Memory B cell (primary cell): ENCODE measurements around the gene KDM4B.

Experiments
- ATAC-seq: fragments of 150-1000 bp; cut with Tn5 transposase; 2 replicates; pipeline ENCODE4 v1.10.0; 2021; ENCODE audit warnings: low read depth, mild to moderate bottlenecking, moderate library complexity
- DNase-seq, 2 donors: peaks; one replicate each; pipeline ENCODE4 v3.0.0; 2022; ENCODE audit warnings: low spot score in 2 of 2
- H3K27ac Mint-ChIP-seq: one replicate; pipeline ENCODE4 v1.8.0; 2022; ENCODE audit warnings: mild to moderate bottlenecking, moderate library complexity, mixed read lengths
- H3K27me3 Mint-ChIP-seq: one replicate; pipeline ENCODE4 v1.8.0; 2022; ENCODE audit warnings: mixed read lengths
- H3K36me3 Mint-ChIP-seq: one replicate; pipeline ENCODE4 v1.8.0; 2022; ENCODE audit warnings: mild to moderate bottlenecking, mixed read lengths
- H3K4me1 Mint-ChIP-seq: one replicate; pipeline ENCODE4 v1.8.0; 2022; ENCODE audit warnings: mixed read lengths
- H3K4me3 Mint-ChIP-seq: one replicate; pipeline ENCODE4 v1.8.0; 2022; ENCODE audit warnings: mild to moderate bottlenecking, moderate library complexity, mixed read lengths
- H3K9me3 Mint-ChIP-seq: one replicate; pipeline ENCODE4 v1.8.0; 2022; ENCODE audit warnings: mixed read lengths

KDM4B gene

DNA sequence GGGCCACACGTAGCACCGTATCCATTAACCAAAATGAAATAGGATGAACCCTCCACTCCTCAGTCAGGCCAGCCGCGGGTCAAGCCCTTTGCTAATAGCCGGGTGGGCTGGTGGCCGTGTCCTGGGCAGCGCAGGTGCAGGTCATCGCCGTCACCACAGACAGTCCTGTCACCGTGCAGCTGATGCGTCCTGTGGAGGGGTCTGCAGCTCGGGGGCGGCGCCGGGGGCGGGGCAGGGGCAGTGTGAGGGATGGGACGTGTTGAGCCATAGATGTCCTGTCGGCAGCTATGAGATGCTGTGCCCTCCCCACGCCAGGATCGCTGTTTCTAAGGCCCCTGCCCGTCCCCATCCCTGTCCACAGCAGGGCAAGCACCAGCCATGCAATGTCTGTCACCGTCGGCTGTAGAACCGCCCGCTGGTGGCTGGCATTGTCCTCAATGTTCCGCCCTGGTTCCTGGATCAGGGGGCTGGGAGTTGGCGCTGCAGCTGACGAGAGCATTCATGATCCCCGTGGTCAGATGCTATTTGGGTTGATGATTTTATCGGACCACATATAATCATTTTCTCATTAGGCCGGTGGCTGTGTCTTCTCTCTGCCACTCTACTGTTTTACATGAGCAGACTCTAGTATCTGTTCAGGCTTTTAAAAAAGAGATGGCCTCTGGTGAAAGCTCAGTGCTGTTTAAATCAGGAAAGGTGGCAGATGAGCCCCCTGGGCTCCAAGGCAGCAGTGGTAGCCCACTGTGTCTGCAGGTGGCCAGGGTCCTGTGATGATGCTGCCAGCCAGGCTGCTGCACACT, 126.1 kb downstream of the KDM4B start:
- Mint-ChIP-seq H3K27ac (peak overlapping the region; percentile 40), H3K27me3 (no peaks in the 10 kb centered on the region)

GRCh38 chr19:5095568-5095850, 126.6 kb downstream of the KDM4B start:
- DNase-seq (no peak), ATAC-seq (no peak)
- Mint-ChIP-seq H3K9me3 (peaks cover 4% of the 10 kb centered on the region), H3K36me3 (peaks cover 22% of the 10 kb centered on the region), H3K27ac (no peak overlapping the region), H3K4me3 (no peak overlapping the region), H3K27me3 (no peaks in the 10 kb centered on the region), H3K4me1 (peaks cover 3% of the 10 kb centered on the region)

More for the DNA sequence above, 126.1 kb downstream of the KDM4B start:
- H3K4me1 Mint-ChIP-seq = peaks cover 3% of the 10 kb centered on the region
- H3K4me3 Mint-ChIP-seq = no peak overlapping the region
- H3K36me3 Mint-ChIP-seq = peaks cover 17% of the 10 kb centered on the region
- peaks cover under 1% of the 10 kb centered on the region for H3K9me3 Mint-ChIP-seq
- DNase-seq = no peak
- ATAC-seq = no peak

DNA sequence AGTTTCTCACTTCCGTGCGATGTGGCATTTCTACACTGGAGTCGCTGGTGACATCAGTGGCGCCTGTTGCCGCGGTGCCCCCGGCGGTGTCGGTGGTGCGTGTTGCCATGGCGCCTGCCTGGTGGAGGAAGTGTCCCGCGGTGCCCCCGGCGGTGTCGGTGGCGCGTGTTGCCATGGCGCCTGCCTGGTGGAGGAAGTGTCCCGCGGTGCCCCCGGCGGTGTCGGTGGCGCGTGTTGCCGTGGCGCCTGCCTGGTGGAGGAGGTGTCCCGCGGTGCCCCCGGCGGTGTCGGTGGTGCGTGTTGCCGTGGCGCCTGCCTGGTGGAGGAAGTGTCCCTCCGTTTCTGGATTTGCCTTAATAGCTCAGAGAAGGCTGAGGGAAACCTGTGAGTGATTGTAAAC, 127.6 kb downstream of the KDM4B start:
- ATAC-seq (no peak), DNase-seq (no peak)
- Mint-ChIP-seq H3K4me3 (no peak overlapping the region), H3K9me3 (peaks cover 6% of the 10 kb centered on the region), H3K27me3 (no peaks in the 10 kb centered on the region), H3K4me1 (peaks cover 3% of the 10 kb centered on the region), H3K36me3 (peaks cover 27% of the 10 kb centered on the region), H3K27ac (no peak overlapping the region)

GRCh38 chr19:5097331-5097930, 128.5 kb downstream of the KDM4B start:
- H3K36me3 Mint-ChIP-seq = peaks cover 27% of the 10 kb centered on the region
- no peak for ATAC-seq
- no peak overlapping the region for H3K27ac Mint-ChIP-seq
- H3K4me3 Mint-ChIP-seq = no peak overlapping the region
- no peaks in the 10 kb centered on the region for H3K27me3 Mint-ChIP-seq
- H3K9me3 Mint-ChIP-seq = peaks cover 6% of the 10 kb centered on the region
- peaks cover 3% of the 10 kb centered on the region for H3K4me1 Mint-ChIP-seq
- DNase-seq = no peak

GRCh38 chr19:5097959-5098623, 129.2 kb downstream of the KDM4B start:
- H3K4me1 Mint-ChIP-seq = peaks cover 3% of the 10 kb centered on the region
- no peak overlapping the region for H3K27ac Mint-ChIP-seq
- ATAC-seq (no peak), DNase-seq (no peak)
- peaks cover 6% of the 10 kb centered on the region for H3K9me3 Mint-ChIP-seq
- peaks cover 27% of the 10 kb centered on the region for H3K36me3 Mint-ChIP-seq
- no peak overlapping the region for H3K4me3 Mint-ChIP-seq
- H3K27me3 Mint-ChIP-seq = no peaks in the 10 kb centered on the region

GRCh38 chr19:5098646-5099045, 129.7 kb downstream of the KDM4B start:
- H3K27ac Mint-ChIP-seq = no peak overlapping the region
- peaks cover 3% of the 10 kb centered on the region for H3K4me1 Mint-ChIP-seq
- H3K4me3 Mint-ChIP-seq = no peak overlapping the region
- ATAC-seq (no peak), DNase-seq (no peak)
- H3K27me3 Mint-ChIP-seq = no peaks in the 10 kb centered on the region
- H3K9me3 Mint-ChIP-seq = peaks cover 6% of the 10 kb centered on the region
- peaks cover 27% of the 10 kb centered on the region for H3K36me3 Mint-ChIP-seq

DNA sequence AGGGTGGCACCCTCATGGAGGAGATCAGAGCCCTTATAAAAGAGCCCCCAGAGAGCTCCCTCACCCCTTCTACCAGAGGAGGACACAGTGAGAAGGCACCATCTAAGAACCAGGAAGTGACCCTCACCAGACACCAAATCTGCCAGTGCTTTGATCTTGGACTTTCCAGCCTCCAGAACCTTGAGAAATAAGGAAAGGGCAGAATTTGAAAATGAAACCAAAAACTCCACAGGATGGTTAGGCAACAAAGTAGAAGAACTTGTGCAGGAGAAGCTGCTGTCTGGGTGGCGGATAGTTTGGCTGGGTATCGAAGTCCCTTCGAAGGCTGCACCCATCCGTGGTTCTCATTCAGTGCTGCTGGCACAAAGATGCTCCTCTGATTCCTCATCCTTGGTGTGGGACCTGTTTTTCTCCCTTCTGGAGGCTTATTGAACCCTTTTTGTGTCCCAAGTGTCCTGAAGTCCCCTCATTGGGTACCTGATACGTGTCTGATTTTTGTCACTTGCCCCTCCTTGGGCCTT, 130.8 kb downstream of the KDM4B start:
- H3K27ac Mint-ChIP-seq = no peak overlapping the region
- H3K4me1 Mint-ChIP-seq = no peaks in the 10 kb centered on the region
- peaks cover 6% of the 10 kb centered on the region for H3K9me3 Mint-ChIP-seq
- no peak for DNase-seq
- H3K4me3 Mint-ChIP-seq = no peak overlapping the region
- H3K27me3 Mint-ChIP-seq = no peaks in the 10 kb centered on the region
- H3K36me3 Mint-ChIP-seq = peaks cover 25% of the 10 kb centered on the region
- ATAC-seq = no peak

GRCh38 chr19:5101871-5102270, 133.0 kb downstream of the KDM4B start:
- peaks cover 6% of the 10 kb centered on the region for H3K9me3 Mint-ChIP-seq
- no peaks in the 10 kb centered on the region for H3K27me3 Mint-ChIP-seq
- H3K36me3 Mint-ChIP-seq = peaks cover 26% of the 10 kb centered on the region
- ATAC-seq (no peak), DNase-seq (no peak)
- no peaks in the 10 kb centered on the region for H3K4me1 Mint-ChIP-seq
- no peak overlapping the region for H3K27ac Mint-ChIP-seq
- no peak overlapping the region for H3K4me3 Mint-ChIP-seq

- Mint-ChIP-seq H3K27ac (no peak overlapping the region), H3K9me3 (peaks cover 6% of the 10 kb centered on the region), H3K4me1 (no peaks in the 10 kb centered on the region), H3K27me3 (no peaks in the 10 kb centered on the region), H3K4me3 (no peak overlapping the region), H3K36me3 (peaks cover 22% of the 10 kb centered on the region)
- ATAC-seq = no peak
- no peak for DNase-seq
Observed at GRCh38 chr19:5102520-5102919, 133.6 kb downstream of the KDM4B start.

DNA sequence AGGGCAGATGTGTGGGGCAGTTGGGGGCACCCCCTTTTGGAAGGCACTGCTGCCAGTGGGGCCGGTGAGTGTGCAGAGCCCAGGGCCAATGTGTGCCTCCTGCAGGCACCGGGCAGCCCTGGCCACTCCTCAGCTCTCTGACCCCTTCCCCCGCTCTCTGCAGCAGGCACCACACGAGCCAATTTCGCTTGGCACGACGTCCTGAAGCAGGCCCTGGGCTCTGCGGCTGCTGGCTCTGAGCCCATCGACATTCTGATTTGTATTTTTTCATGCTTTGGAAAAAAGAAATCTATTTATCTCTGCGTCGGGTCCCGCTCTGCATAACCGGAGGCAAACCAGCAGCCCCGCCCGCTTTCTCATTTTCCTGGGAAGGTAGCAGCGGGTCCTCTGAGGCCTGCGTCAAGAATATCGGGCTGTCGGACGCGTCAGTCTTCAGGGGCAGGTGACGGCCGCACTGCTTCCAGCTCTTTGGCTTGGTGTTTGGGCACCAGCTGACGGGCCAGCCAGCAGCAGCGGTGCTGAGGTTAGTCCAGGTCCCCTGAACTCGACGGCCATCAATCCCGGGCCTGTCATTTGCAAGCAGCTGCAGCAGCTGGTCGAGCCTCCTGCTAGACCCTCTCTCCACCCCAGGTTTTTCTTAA, 134.3 kb downstream of the KDM4B start:
- H3K4me3 Mint-ChIP-seq = no peak overlapping the region
- no peaks in the 10 kb centered on the region for H3K27me3 Mint-ChIP-seq
- H3K9me3 Mint-ChIP-seq = peaks cover 6% of the 10 kb centered on the region
- no peaks in the 10 kb centered on the region for H3K4me1 Mint-ChIP-seq
- ATAC-seq (no peak), DNase-seq (no peak)
- no peak overlapping the region for H3K27ac Mint-ChIP-seq
- H3K36me3 Mint-ChIP-seq = peaks cover 19% of the 10 kb centered on the region

DNA sequence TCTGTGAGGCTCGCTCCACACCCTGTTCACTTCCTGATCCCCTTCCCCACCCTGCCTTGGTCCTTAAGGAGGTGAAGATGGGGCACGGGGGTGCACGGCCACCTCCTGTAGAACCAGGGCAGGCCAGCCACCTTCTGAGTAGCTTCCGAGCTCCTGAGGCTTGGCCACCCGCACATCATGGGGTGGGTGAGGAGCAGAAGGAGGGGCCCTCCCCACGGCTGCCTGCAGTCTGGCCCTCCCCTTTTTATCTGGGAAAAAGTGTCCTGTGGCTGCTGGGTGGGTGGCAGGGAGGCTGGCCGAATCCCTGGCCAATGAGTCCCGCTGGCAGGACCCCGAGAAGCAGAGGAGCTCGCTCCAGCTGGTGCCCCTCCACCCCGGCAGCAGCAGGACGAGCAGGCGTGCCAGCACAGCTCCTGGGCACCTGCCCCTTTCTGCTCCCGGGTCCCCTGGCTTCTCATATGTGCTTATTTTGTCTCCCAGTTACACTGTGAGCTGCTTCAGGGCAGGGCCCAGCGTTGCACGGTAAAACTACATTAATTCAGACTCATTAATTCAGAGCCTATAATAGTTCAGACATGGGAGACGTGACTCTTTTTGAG, 135.0 kb downstream of the KDM4B start:
- DNase-seq (no peak), ATAC-seq (no peak)
- H3K9me3 Mint-ChIP-seq = peaks cover 6% of the 10 kb centered on the region
- H3K4me3 Mint-ChIP-seq = no peak overlapping the region
- peaks cover 17% of the 10 kb centered on the region for H3K36me3 Mint-ChIP-seq
- no peaks in the 10 kb centered on the region for H3K27me3 Mint-ChIP-seq
- H3K4me1 Mint-ChIP-seq = no peaks in the 10 kb centered on the region
- no peak overlapping the region for H3K27ac Mint-ChIP-seq

DNA sequence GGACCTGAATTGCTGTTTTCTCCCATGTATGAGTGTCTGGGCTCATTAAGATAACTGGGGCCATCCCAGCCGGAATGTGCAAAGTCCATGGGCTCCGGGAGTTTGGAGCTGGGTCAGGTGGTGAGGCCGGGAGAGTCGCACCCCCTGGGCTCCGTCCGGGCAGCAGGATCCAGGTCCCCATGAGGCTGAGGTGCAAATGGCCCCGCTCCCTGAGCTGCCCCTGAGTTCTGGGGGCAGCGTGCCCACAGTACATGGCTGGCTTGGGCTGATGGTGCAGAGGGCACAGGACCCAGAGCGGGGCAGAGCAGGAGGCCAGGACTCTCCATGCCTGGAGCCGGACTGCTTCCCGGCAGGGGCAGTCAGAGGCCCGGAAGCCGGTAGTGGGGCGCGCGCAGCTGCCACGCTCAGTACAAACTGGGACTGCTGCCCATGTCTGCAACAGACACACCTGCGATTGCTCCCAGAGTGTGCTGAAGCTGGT, 136.0 kb downstream of the KDM4B start:
- H3K9me3 Mint-ChIP-seq = peaks cover 6% of the 10 kb centered on the region

GRCh38 chr19:5106191-5106726, 137.3 kb downstream of the KDM4B start:
- H3K27ac Mint-ChIP-seq = no peak overlapping the region
- no peaks in the 10 kb centered on the region for H3K4me1 Mint-ChIP-seq
- no peak for ATAC-seq
- no peak for DNase-seq
- no peaks in the 10 kb centered on the region for H3K27me3 Mint-ChIP-seq
- H3K4me3 Mint-ChIP-seq = no peak overlapping the region
- H3K36me3 Mint-ChIP-seq = peaks cover 2% of the 10 kb centered on the region
- H3K9me3 Mint-ChIP-seq = no peaks in the 10 kb centered on the region

More for the DNA sequence above, 136.0 kb downstream of the KDM4B start:
- peaks cover 13% of the 10 kb centered on the region for H3K36me3 Mint-ChIP-seq
- no peak overlapping the region for H3K4me3 Mint-ChIP-seq
- H3K4me1 Mint-ChIP-seq = no peaks in the 10 kb centered on the region
- DNase-seq (no peak), ATAC-seq (no peak)
- no peaks in the 10 kb centered on the region for H3K27me3 Mint-ChIP-seq
- no peak overlapping the region for H3K27ac Mint-ChIP-seq
